Mononuclear cell (primary cell): Measurements from ENCODE around the gene FOXQ1. TPM values are rescaled to one million over a fixed set of nuclear protein-coding genes. Genes with fewer than 3 reads are reported as not detected.

Source experiments
- H3K27me3 ChIP-seq: 2 replicates; pipeline ENCODE4 v1.6.0; 2011; ENCODE audit warnings: low read length, control low read depth; ENCODE audit not compliant: insufficient read depth
- H3K4me1 ChIP-seq: 2 replicates; pipeline ENCODE4 v1.5.1; 2011; ENCODE audit warnings: mild to moderate bottlenecking, low read length, control low read depth; ENCODE audit not compliant: insufficient read depth
- H3K4me3 ChIP-seq: 2 replicates; pipeline ENCODE4 v1.5.1; 2011; ENCODE audit warnings: mild to moderate bottlenecking, low read length, moderate library complexity
- H3K9me3 ChIP-seq: 2 replicates; pipeline ENCODE4 v1.5.1; 2011; ENCODE audit warnings: low read depth, mild to moderate bottlenecking, control low read depth, low read length
- total RNA-seq: library from RNA; depleted of rRNA; stranded (reverse); fragments of >200 nt; gene quantifications from one replicate; pipeline ENCODE4 v1.2.3, GENCODE V29; 2012

Gene FOXQ1
- total RNA-seq, 1 donor, result not detected

- Histone ChIP-seq H3K27me3 (peaks cover 5% of the 10 kb centered on the region), H3K9me3 (no peaks in the 10 kb centered on the region), H3K4me1 (peaks cover 11% of the 10 kb centered on the region), H3K4me3 (no peak overlapping the region)
Observed at GRCh38 chr6:1281746-1282145, 30.2 kb upstream of the FOXQ1 start.

- Histone ChIP-seq H3K27me3 (peaks cover 5% of the 10 kb centered on the region), H3K4me1 (peaks cover 18% of the 10 kb centered on the region), H3K4me3 (no peak overlapping the region), H3K9me3 (no peaks in the 10 kb centered on the region)
Observed at GRCh38 chr6:1283501-1283900, 28.4 kb upstream of the FOXQ1 start.

- Histone ChIP-seq H3K27me3 (peaks cover 5% of the 10 kb centered on the region), H3K4me3 (no peak overlapping the region), H3K4me1 (peaks cover 18% of the 10 kb centered on the region), H3K9me3 (no peaks in the 10 kb centered on the region)
Observed at GRCh38 chr6:1285556-1285955, 26.3 kb upstream of the FOXQ1 start.

- Histone ChIP-seq H3K27me3 (peaks cover 5% of the 10 kb centered on the region), H3K4me1 (peaks cover 18% of the 10 kb centered on the region), H3K4me3 (no peak overlapping the region)
Observed at GRCh38 chr6:1285956-1286355, 25.9 kb upstream of the FOXQ1 start.

GRCh38 chr6:1287103-1287591 is 24.8 kb upstream of the FOXQ1 start:
- Histone ChIP-seq H3K27me3 (no peaks in the 10 kb centered on the region), H3K4me1 (peaks cover 18% of the 10 kb centered on the region), H3K4me3 (no peak overlapping the region), H3K9me3 (no peaks in the 10 kb centered on the region)

More at GRCh38 chr6:1285956-1286355, 25.9 kb upstream of the FOXQ1 start:
- H3K9me3 ChIP-seq, result no peaks in the 10 kb centered on the region

GRCh38 chr6:1290086-1290485 is 21.8 kb upstream of the FOXQ1 start:
- Histone ChIP-seq H3K27me3 (peaks cover 10% of the 10 kb centered on the region), H3K9me3 (no peaks in the 10 kb centered on the region), H3K4me1 (peaks cover 18% of the 10 kb centered on the region), H3K4me3 (no peak overlapping the region)

GRCh38 chr6:1290805-1291204 is 21.1 kb upstream of the FOXQ1 start:
- Histone ChIP-seq H3K9me3 (no peaks in the 10 kb centered on the region), H3K27me3 (peaks cover 13% of the 10 kb centered on the region)

GRCh38 chr6:1291381-1291780 is 20.5 kb upstream of the FOXQ1 start:
- Histone ChIP-seq H3K9me3 (no peaks in the 10 kb centered on the region), H3K4me3 (no peak overlapping the region), H3K4me1 (peaks cover 11% of the 10 kb centered on the region), H3K27me3 (peaks cover 15% of the 10 kb centered on the region)

More at GRCh38 chr6:1290805-1291204, 21.1 kb upstream of the FOXQ1 start:
- Histone ChIP-seq H3K4me1 (peaks cover 17% of the 10 kb centered on the region), H3K4me3 (no peak overlapping the region)

GRCh38 chr6:1295420-1295819 is 16.5 kb upstream of the FOXQ1 start:
- no peaks in the 10 kb centered on the region for H3K9me3 ChIP-seq
- no peak overlapping the region for H3K4me3 ChIP-seq
- H3K4me1 ChIP-seq, result no peaks in the 10 kb centered on the region
- peaks cover 31% of the 10 kb centered on the region for H3K27me3 ChIP-seq

GRCh38 chr6:1296079-1296478 is 15.8 kb upstream of the FOXQ1 start:
- Histone ChIP-seq H3K27me3 (peaks cover 36% of the 10 kb centered on the region), H3K4me3 (no peak overlapping the region), H3K9me3 (peaks cover 3% of the 10 kb centered on the region), H3K4me1 (no peaks in the 10 kb centered on the region)

GRCh38 chr6:1296542-1296941 is 15.4 kb upstream of the FOXQ1 start:
- Histone ChIP-seq H3K27me3 (peaks cover 41% of the 10 kb centered on the region), H3K4me3 (no peak overlapping the region), H3K9me3 (peaks cover 5% of the 10 kb centered on the region), H3K4me1 (no peaks in the 10 kb centered on the region)

- Histone ChIP-seq H3K27me3 (peaks cover 51% of the 10 kb centered on the region), H3K9me3 (peaks cover 5% of the 10 kb centered on the region), H3K4me1 (no peaks in the 10 kb centered on the region), H3K4me3 (no peak overlapping the region)
Observed at GRCh38 chr6:1297746-1298145, 14.2 kb upstream of the FOXQ1 start.

GRCh38 chr6:1298768-1299167 is 13.1 kb upstream of the FOXQ1 start:
- no peak overlapping the region for H3K4me3 ChIP-seq
- H3K4me1 ChIP-seq, result no peaks in the 10 kb centered on the region
- H3K9me3 ChIP-seq, result peaks cover 5% of the 10 kb centered on the region
- peaks cover 58% of the 10 kb centered on the region for H3K27me3 ChIP-seq

GRCh38 chr6:1306133-1306532 is 5.8 kb upstream of the FOXQ1 start:
- H3K4me1 ChIP-seq, result no peaks in the 10 kb centered on the region
- H3K4me3 ChIP-seq, result no peak overlapping the region
- peaks cover 74% of the 10 kb centered on the region for H3K27me3 ChIP-seq
- H3K9me3 ChIP-seq, result peaks cover 2% of the 10 kb centered on the region

- Histone ChIP-seq H3K4me3 (no peak overlapping the region), H3K27me3 (peaks cover 72% of the 10 kb centered on the region), H3K4me1 (peaks cover 9% of the 10 kb centered on the region)
Observed at GRCh38 chr6:1309366-1309765, 2.5 kb upstream of the FOXQ1 start.

GRCh38 chr6:1310628-1311399 is 1.1 kb upstream of the FOXQ1 start:
- no peak overlapping the region for H3K4me3 ChIP-seq
- peaks cover 9% of the 10 kb centered on the region for H3K4me1 ChIP-seq
- no peaks in the 10 kb centered on the region for H3K9me3 ChIP-seq
- H3K27me3 ChIP-seq, result peaks cover 83% of the 10 kb centered on the region

More at GRCh38 chr6:1309366-1309765, 2.5 kb upstream of the FOXQ1 start:
- H3K9me3 ChIP-seq, result no peaks in the 10 kb centered on the region
